ENCODE results near the gene SLC16A10. TPM values are rescaled to one million over a fixed set of nuclear protein-coding genes. Genes with fewer than 3 reads are reported as not detected.

The SLC16A10 gene
- total and polyA plus RNA-seq, 2 of the 13 experiments (the other 11 are each of a cell fraction or from before 2014, with no cell fraction given): 8.2 to 20.1 TPM

GRCh38 chr6:111068866-111069234 lies 18.5 kb upstream of the SLC16A10 start (continued):
- TF ChIP-seq, protein P1, sequence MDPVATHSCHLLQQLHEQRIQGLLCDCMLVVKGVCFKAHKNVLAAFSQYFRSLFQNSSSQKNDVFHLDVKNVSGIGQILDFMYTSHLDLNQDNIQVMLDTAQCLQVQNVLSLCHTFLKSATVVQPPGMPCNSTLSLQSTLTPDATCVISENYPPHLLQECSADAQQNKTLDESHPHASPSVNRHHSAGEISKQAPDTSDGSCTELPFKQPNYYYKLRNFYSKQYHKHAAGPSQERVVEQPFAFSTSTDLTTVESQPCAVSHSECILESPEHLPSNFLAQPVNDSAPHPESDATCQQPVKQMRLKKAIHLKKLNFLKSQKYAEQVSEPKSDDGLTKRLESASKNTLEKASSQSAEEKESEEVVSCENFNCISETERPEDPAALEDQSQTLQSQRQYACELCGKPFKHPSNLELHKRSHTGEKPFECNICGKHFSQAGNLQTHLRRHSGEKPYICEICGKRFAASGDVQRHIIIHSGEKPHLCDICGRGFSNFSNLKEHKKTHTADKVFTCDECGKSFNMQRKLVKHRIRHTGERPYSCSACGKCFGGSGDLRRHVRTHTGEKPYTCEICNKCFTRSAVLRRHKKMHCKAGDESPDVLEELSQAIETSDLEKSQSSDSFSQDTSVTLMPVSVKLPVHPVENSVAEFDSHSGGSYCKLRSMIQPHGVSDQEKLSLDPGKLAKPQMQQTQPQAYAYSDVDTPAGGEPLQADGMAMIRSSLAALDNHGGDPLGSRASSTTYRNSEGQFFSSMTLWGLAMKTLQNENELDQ (CRISPR knock-in tag; IDR thresholded peaks at IDR 0.05; ENCODE audit: borderline replicate concordance): no peak
- no peak for TF ChIP-seq RAD21 (CRISPR knock-in tag; IDR thresholded peaks at IDR 0.05)
- no peak for TF ChIP-seq ZFP36L2 (CRISPR knock-in tag; IDR thresholded peaks at IDR 0.05)
- TF ChIP-seq, protein P2, sequence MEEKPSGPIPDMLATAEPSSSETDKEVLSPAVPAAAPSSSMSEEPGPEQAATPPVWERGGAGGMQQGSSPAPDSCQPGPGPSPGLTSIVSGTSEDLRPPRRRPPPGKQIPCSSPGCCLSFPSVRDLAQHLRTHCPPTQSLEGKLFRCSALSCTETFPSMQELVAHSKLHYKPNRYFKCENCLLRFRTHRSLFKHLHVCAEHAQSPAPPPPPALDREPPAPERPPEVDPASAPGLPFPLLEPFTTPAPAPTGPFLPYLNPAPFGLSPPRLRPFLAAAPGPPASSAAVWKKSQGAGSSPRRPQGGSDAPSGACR (CRISPR knock-in tag; IDR thresholded peaks at IDR 0.05): no peak
- TF ChIP-seq, protein P3, sequence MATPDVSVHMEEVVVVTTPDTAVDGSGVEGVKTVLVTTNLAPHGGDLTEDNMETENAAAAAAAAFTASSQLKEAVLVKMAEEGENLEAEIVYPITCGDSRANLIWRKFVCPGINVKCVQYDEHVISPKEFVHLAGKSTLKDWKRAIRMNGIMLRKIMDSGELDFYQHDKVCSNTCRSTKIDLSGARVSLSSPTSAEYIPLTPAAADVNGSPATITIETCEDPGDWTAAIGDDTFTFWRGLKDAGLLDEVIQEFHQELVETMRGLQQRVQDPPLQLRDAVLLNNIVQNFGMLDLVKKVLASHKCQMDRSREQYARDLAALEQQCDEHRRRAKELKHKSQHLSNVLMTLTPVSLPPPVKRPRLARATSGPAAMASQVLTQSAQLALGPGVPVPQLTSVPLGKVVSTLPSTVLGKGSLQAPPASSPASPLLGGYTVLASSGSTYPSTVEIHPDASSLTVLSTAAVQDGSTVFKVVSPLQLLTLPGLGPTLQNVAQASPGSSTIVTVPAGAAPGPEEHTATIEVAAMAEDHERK (CRISPR knock-in tag; IDR thresholded peaks at IDR 0.05; ENCODE audit: low read depth): no peak
- no peak for TF ChIP-seq NCOA2 (CRISPR knock-in tag; IDR thresholded peaks at IDR 0.05)
- TF ChIP-seq, protein P4, sequence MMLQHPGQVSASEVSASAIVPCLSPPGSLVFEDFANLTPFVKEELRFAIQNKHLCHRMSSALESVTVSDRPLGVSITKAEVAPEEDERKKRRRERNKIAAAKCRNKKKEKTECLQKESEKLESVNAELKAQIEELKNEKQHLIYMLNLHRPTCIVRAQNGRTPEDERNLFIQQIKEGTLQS (CRISPR knock-in tag; IDR thresholded peaks at IDR 0.05): no peak
- TF ChIP-seq, protein P5, sequence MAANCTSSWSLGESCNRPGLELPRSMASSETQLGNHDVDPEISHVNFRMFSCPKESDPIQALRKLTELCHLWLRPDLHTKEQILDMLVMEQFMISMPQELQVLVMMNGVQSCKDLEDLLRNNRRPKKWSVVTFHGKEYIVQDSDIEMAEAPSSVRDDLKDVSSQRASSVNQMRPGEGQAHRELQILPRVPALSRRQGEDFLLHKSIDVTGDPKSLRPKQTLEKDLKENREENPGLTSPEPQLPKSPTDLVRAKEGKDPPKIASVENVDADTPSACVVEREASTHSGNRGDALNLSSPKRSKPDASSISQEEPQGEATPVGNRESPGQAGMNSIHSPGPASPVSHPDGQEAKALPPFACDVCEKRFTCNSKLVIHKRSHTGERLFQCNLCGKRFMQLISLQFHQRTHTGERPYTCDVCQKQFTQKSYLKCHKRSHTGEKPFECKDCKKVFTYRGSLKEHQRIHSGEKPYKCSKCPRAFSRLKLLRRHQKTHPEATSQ (CRISPR knock-in tag; IDR thresholded peaks at IDR 0.05; ENCODE audit: borderline replicate concordance): no peak
- TF ChIP-seq ZNF251 (CRISPR knock-in tag; IDR thresholded peaks at IDR 0.05): no peak
- TF ChIP-seq ZNF605 (CRISPR knock-in tag; IDR thresholded peaks at IDR 0.05): no peak
